Measurements from ENCODE around the gene KCTD5. TPM values are rescaled to one million over a fixed set of nuclear protein-coding genes. Genes with fewer than 3 reads are reported as not detected.
"Not testable (repeated sequence)": the region's sequence is repeated elsewhere in the genome, so short reads cannot be mapped to it uniquely, and the experiment has no call there.

The KCTD5 gene
- total and polyA plus RNA-seq, 2 experiments from 2014 or later, result 19.7 to 31.8 TPM

DNA sequence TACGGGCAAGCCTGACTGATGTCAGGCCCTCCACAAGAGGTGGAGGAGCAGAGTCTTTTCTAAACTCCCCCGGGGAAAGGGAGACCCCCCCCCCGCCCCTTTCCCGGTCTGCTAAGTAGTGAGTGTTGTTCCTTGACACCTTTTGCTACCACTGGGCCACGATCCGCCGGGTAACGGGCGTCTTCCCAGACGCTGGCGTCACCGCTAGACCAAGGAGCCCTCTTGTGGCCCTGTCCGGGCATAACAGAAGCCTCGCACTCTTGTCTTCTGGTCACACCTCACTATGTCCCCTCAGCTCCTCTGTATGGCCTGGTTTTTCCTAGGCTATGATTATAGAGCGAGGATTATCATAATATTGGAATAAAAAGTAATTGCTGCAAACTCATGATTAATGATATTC lies 12.3 kb upstream of the KCTD5 start:
- peaks cover 11% of the 10 kb centered on the region; the same call in 2 of the 3 replicates for H3K4me1 Mint-ChIP-seq
- not testable (repeated sequence) for ATAC-seq

DNA sequence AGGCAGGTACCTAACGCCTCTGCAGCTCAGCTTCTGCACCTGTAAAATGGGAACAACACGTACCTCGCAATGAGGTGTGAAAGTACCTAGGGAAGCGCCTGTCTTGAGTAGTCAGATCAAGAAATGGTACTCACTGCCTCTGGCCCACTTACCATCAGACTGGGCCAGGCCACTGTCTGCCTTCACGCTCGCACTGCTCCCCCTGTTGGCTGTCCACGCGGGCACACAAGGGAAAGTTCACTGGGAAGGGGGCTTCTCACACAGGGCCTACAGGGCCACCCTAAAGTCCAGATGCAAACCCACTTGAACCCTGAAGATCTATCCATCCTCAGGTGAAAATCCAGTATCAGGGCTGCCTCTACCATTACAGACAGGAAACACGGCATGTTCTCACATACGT lies 11.1 kb upstream of the KCTD5 start:
- not testable (repeated sequence) for H3K27ac ChIP-seq (ENCODE audit: low read depth); H2AFZ ChIP-seq; H3K36me3 Mint-ChIP-seq (ENCODE audit: low read depth); H3K4me2 ChIP-seq; H3K27ac Mint-ChIP-seq; H3K9me2 ChIP-seq (ENCODE audit: insufficient read depth); H3K27me3 ChIP-seq (ENCODE audit: insufficient read depth); H3K79me2 ChIP-seq (replicated peaks; ENCODE audit: insufficient read depth); H3F3A ChIP-seq (replicated peaks; ENCODE audit: low read depth); H3K4me1 ChIP-seq (ENCODE audit: insufficient read depth); H3K4me1 Mint-ChIP-seq; H3K36me3 ChIP-seq (ENCODE audit: insufficient read depth); H3K9me3 Mint-ChIP-seq; H4K20me1 ChIP-seq (replicated peaks; ENCODE audit: insufficient read depth); H3K4me3 Mint-ChIP-seq; H3K27me3 Mint-ChIP-seq (ENCODE audit: insufficient read depth, low read depth, poor library complexity); H3K4me3 ChIP-seq
- peak; percentile 51 for ATAC-seq
- peak; percentile 38 to 61 for TF ChIP-seq CTCF (conservative IDR thresholded peaks at IDR 0.05; ENCODE audit: low read depth in 2 of 2)
- DNase-seq (ENCODE audit: low spot score), result peak; percentile 55

More for the DNA sequence above, 12.3 kb upstream of the KCTD5 start:
- TF ChIP-seq CREB1 (CRISPR knock-in tag; IDR thresholded peaks at IDR 0.05; ENCODE audit: low read depth) (peak; percentile 71), CTCF (conservative IDR thresholded peaks at IDR 0.05; ENCODE audit: low read depth in 2 of 2) (peak; percentile 51 to 78)
- H3K4me2 ChIP-seq; H3K27ac Mint-ChIP-seq; H3K79me2 ChIP-seq (replicated peaks; ENCODE audit: insufficient read depth); H2AFZ ChIP-seq; H3K9me2 ChIP-seq (ENCODE audit: insufficient read depth); H4K20me1 ChIP-seq (replicated peaks; ENCODE audit: insufficient read depth); H3K9me3 Mint-ChIP-seq; H3K4me1 ChIP-seq (ENCODE audit: insufficient read depth); H3K27me3 Mint-ChIP-seq (ENCODE audit: insufficient read depth, low read depth, poor library complexity); H3F3A ChIP-seq (replicated peaks; ENCODE audit: low read depth); H3K27me3 ChIP-seq (ENCODE audit: insufficient read depth); H3K4me3 ChIP-seq; H3K36me3 Mint-ChIP-seq (ENCODE audit: low read depth); H3K4me3 Mint-ChIP-seq; H3K27ac ChIP-seq (ENCODE audit: low read depth); H3K36me3 ChIP-seq (ENCODE audit: insufficient read depth): not testable (repeated sequence)
- peak; percentile 72 for DNase-seq (ENCODE audit: low spot score)

DNA sequence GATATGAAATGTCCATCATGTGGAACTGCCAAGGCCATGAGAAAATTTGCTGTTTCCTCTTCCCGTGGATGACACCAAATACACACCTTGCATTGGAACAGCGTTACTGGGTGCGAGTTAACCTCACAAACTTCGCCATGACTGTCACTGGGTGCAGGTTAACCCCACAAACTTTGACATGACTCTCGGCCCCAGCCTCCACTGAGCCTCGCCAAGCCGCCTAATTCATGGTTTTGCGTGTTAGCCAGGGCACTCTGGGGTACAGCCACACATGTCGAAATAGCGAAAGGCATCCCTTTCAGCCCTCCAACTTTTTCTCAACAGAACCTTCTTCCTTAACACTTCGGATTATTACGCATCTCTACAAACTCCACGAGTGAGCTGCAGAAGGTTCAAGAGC lies 10.6 kb upstream of the KCTD5 start:
- peaks cover 5% of the 10 kb centered on the region; the same call in 1 of the 2 replicates for H4K20me1 ChIP-seq (replicated peaks; ENCODE audit: insufficient read depth)
- Mint-ChIP-seq H3K4me1 (peaks cover 7% of the 10 kb centered on the region; the same call in 2 of the 3 replicates), H3K9me3 (no peaks in the 10 kb centered on the region), H3K27me3 (ENCODE audit: insufficient read depth, low read depth, poor library complexity) (peaks cover 7% of the 10 kb centered on the region), H3K27ac (no peak overlapping the region), H3K4me3 (peak overlapping the region; percentile 70), H3K36me3 (ENCODE audit: low read depth) (no peaks in the 10 kb centered on the region; the same call in 2 of the 3 replicates)
- no peaks in the 10 kb centered on the region for H3F3A ChIP-seq (replicated peaks; ENCODE audit: low read depth)
- no peak overlapping the region for H3K4me3 ChIP-seq
- TF ChIP-seq POLR2AphosphoS5 (IDR thresholded peaks at IDR 0.05; ENCODE audit: low read depth) (no peak), ZNF114 (CRISPR knock-in tag; IDR thresholded peaks at IDR 0.05) (no peak), CREB1 (CRISPR knock-in tag; IDR thresholded peaks at IDR 0.05; ENCODE audit: low read depth) (no peak), EZH2 (IDR thresholded peaks at IDR 0.05; ENCODE audit: low read depth, unreplicated experiment) (no peak), STAT1 (IDR thresholded peaks at IDR 0.05; ENCODE audit: unreplicated experiment) (no peak), ETS1 (IDR thresholded peaks at IDR 0.05) (no peak), JUNB (IDR thresholded peaks at IDR 0.05; ENCODE audit: unreplicated experiment) (no peak)
- no peak for DNase-seq (ENCODE audit: low spot score)
- H2AFZ ChIP-seq, result no peak overlapping the region
- no peaks in the 10 kb centered on the region for H3K9me2 ChIP-seq (ENCODE audit: insufficient read depth)
- no peak for ATAC-seq
- no peaks in the 10 kb centered on the region for H3K27me3 ChIP-seq (ENCODE audit: insufficient read depth)
- H3K4me1 ChIP-seq (ENCODE audit: insufficient read depth), result 0 out of 2 replicates have a peak, but pooled peaks cover 6% of the 10 kb centered on the region
- H3K79me2 ChIP-seq (replicated peaks; ENCODE audit: insufficient read depth), result peaks cover 7% of the 10 kb centered on the region; the same call in 1 of the 2 replicates
- H3K4me2 ChIP-seq, result peak overlapping the region; percentile 81; the same call in 1 of the 2 replicates
- H3K27ac ChIP-seq (ENCODE audit: low read depth), result no peak overlapping the region
- H3K36me3 ChIP-seq (ENCODE audit: insufficient read depth), result no peaks in the 10 kb centered on the region

Data from GM23338 (cell line).